Lower leg skin (tissue), 3 donors: ENCODE results near the gene LMF1.

Source experiments
- CTCF ChIP-seq, 3 donors: fragments of 450-650 bp; IDR thresholded peaks; one replicate each; pipeline ENCODE4 v1.5.1; 2016; ENCODE audit warnings: antibody characterized with exemption in 3 of 3, mild to moderate bottlenecking in 3 of 3, moderate library complexity in 2 of 3
- POLR2A ChIP-seq, 2 donors: fragments of 450-650 bp; IDR thresholded peaks; one replicate each; pipeline ENCODE4 v1.6.1; 2016 to 2017; ENCODE audit warnings: antibody characterized with exemption in 2 of 2, mild to moderate bottlenecking in 1 of 2, moderate library complexity in 1 of 2

GRCh38 chr16:813916-814412 is 156.8 kb downstream of the LMF1 start:
- TF ChIP-seq CTCF (IDR thresholded peaks at IDR 0.05) (no peak), POLR2A (IDR thresholded peaks at IDR 0.05) (no peak)
